Stimulated activated CD8-positive, alpha-beta memory T cell treated with anti-CD3 and anti-CD28 coated beads, Interleukin-7, amount 100 ng/mL, for 1 hour (primary cell): ENCODE results near the gene LAMTOR3.
"Not testable (repeated sequence)": the region's sequence is repeated elsewhere in the genome, so short reads cannot be mapped to it uniquely, and the experiment has no call there.

Source experiments
- DNase-seq, 2 donors: peaks; one replicate each; pipeline ENCODE4 v3.0.0-alpha.2; 2020; ENCODE audit warnings: low read depth in 2 of 2

LAMTOR3 gene

DNA sequence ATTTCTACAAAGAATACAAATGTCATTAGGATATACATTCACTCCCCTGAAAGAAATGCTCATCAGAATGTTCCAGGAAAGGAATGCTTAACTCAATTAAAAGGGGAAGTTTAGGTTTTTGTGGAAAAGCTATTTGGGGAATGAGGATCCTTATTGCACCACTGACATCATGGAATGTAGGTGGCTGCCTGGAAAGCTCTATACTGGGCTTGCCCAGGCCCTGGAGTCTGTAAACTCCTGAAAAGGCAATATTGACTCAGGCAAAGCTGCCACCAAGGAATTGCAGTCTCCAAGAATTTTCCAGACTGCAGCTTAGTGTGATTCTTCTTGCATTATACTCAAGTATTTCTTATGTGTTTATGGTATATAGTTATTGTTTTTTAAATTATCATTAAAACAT is 61.9 kb downstream of the LAMTOR3 start:
- no peak for DNase-seq

- DNase-seq = not testable (repeated sequence)
Observed at GRCh38 chr4:99830051-99830450, 64.2 kb downstream of the LAMTOR3 start.

DNA sequence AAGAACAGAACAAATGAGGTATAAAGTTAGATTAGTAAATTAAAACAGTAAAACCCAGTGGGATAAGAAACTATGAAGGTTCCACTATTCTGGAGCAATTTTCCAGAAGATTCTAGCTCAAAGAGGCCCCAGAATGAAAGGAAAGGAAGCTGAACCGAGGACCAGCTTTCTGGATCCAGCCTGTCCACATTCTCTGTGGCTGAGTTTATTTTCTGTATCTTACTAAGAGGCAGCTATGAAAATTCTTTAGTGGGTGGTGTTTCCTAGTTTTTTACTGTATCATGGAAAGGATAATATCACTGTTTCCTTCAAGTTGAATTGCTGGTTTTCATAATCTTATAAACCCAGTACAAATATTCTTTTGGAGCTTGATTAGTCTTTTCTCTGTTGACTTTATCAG is 65.8 kb downstream of the LAMTOR3 start:
- DNase-seq = no peak
